ENCODE measurements around the gene UGT1A4. TPM values are rescaled to one million over a fixed set of nuclear protein-coding genes. Genes with fewer than 3 reads are reported as not detected.

Gene UGT1A4
- total and polyA plus RNA-seq, 11 donors: not detected

GRCh38 chr2:233772583-233772982 lies 54.0 kb downstream of the UGT1A4 start:
- ATAC-seq (no peak), DNase-seq (no peak)
- no peak overlapping the region for H3K4me3 ChIP-seq
- H3K4me1 ChIP-seq: no peaks in the 10 kb centered on the region
- intact Hi-C loops (cut with DNase I): no loop called here
- H3K27me3 ChIP-seq: peaks cover 0 to 10% (median 0%) of the 10 kb centered on the region in 9 donors
- peaks cover 0 to 4% (median 0%) of the 10 kb centered on the region in 12 donors for H3K9me3 ChIP-seq
- 50 to 55% (median 53%) methylated on average over 5 of the region's 5 CpGs for WGBS, 4 donors
- TF ChIP-seq CTCF (IDR thresholded peaks at IDR 0.05) (no peak), POLR2A (IDR thresholded peaks at IDR 0.05) (no peak)
- no peaks in the 10 kb centered on the region for H3K36me3 ChIP-seq
- no peak overlapping the region for H3K27ac ChIP-seq

- Histone ChIP-seq H3K9me3 (peaks cover 0 to 4% (median 0%) of the 10 kb centered on the region in 12 donors), H3K27me3 (peaks cover 0 to 5% (median 0%) of the 10 kb centered on the region in 9 donors), H3K4me3 (no peak overlapping the region), H3K36me3 (no peaks in the 10 kb centered on the region), H3K27ac (no peak overlapping the region), H3K4me1 (no peaks in the 10 kb centered on the region)
- 86 to 97% (median 88%) methylated on average over 5 of the region's 5 CpGs for WGBS, 4 donors
- DNase-seq (no peak), ATAC-seq (no peak)
- TF ChIP-seq CTCF (IDR thresholded peaks at IDR 0.05) (no peak), POLR2A (IDR thresholded peaks at IDR 0.05) (no peak)
- intact Hi-C loops (cut with DNase I): no loop called here
Observed at GRCh38 chr2:233773854-233774253, 55.3 kb downstream of the UGT1A4 start.

GRCh38 chr2:233775414-233775813 lies 56.9 kb downstream of the UGT1A4 start:
- TF ChIP-seq POLR2A (IDR thresholded peaks at IDR 0.05): no peak
- no peak for TF ChIP-seq CTCF (IDR thresholded peaks at IDR 0.05)
- 86 to 96% (median 90%) methylated on average over 6 of the region's 6 CpGs for WGBS, 4 donors
- H3K27ac ChIP-seq: no peak overlapping the region
- H3K9me3 ChIP-seq: peaks cover 0 to 6% (median 0%) of the 10 kb centered on the region in 12 donors
- intact Hi-C loops (cut with DNase I): no loop called here
- H3K36me3 ChIP-seq: no peaks in the 10 kb centered on the region
- H3K4me3 ChIP-seq: no peak overlapping the region
- no peaks in the 10 kb centered on the region for H3K4me1 ChIP-seq
- peaks cover 0 to 6% (median 0%) of the 10 kb centered on the region in 9 donors for H3K27me3 ChIP-seq
- ATAC-seq (no peak), DNase-seq (no peak)

GRCh38 chr2:233778030-233778429 lies 59.5 kb downstream of the UGT1A4 start, which contains the start of gene MROH2A:
TSS of gene MROH2A (plus strand) at chr2:233778330. CDS start at chr2:233779359, 1,029 bp downstream.
- H3K36me3 ChIP-seq: no peaks in the 10 kb centered on the region
- H3K4me3 ChIP-seq: no peak within 1 kb of the TSS
- ATAC-seq (no peak), DNase-seq (no peak)
- intact Hi-C loops (cut with DNase I): no loop called here
- no peak within 1 kb of the TSS for H3K27ac ChIP-seq
- 71 to 96% (median 81%) methylated on average over 2 of the region's 2 CpGs for WGBS, 4 donors
- no peaks in the 10 kb centered on the region for H3K4me1 ChIP-seq
- peaks cover 0 to 6% (median 0%) of the 10 kb centered on the region in 9 donors for H3K27me3 ChIP-seq
- TF ChIP-seq CTCF (IDR thresholded peaks at IDR 0.05) (no peak), POLR2A (IDR thresholded peaks at IDR 0.05) (no peak)
- H3K9me3 ChIP-seq: peaks cover 0 to 10% (median 0%) of the 10 kb centered on the region in 12 donors
